ENCODE results near the gene ZFP69B.

- TF ChIP-seq CTCF (conservative IDR thresholded peaks at IDR 0.05; ENCODE audit: low read depth in 2 of 2) = no peak
- TF ChIP-seq EZH2phosphoT487 (IDR thresholded peaks at IDR 0.05; ENCODE audit: unreplicated experiment) = no peak
- TF ChIP-seq CREB1 (CRISPR knock-in tag; IDR thresholded peaks at IDR 0.05; ENCODE audit: low read depth) = no peak
- TF ChIP-seq ETS1 (IDR thresholded peaks at IDR 0.05) = no peak
- no peak for TF ChIP-seq REST (IDR thresholded peaks at IDR 0.05; ENCODE audit: unreplicated experiment)
- no peak for TF ChIP-seq EZH2 (IDR thresholded peaks at IDR 0.05; ENCODE audit: low read depth, unreplicated experiment)
- TF ChIP-seq ZNF331 (CRISPR knock-in tag; IDR thresholded peaks at IDR 0.05; ENCODE audit: low read depth) = no peak
- TF ChIP-seq POLR2AphosphoS5 (IDR thresholded peaks at IDR 0.05; ENCODE audit: low read depth) = no peak
- TF ChIP-seq NANOG (IDR thresholded peaks at IDR 0.05; ENCODE audit: borderline replicate concordance) = no peak
Measured at GRCh38 chr1:40425198-40425597, 25.1 kb upstream of the ZFP69B start.

All from GM23338 (cell line).